Stomach (tissue), 9 donors: ENCODE data around the gene LALBA. TPM values are rescaled to one million over a fixed set of nuclear protein-coding genes. Genes with fewer than 3 reads are reported as not detected.
"Not testable (repeated sequence)": the region's sequence is repeated elsewhere in the genome, so short reads cannot be mapped to it uniquely, and the experiment has no call there.

ENCODE experiments used
- DNase-seq, 2 donors: peaks; one replicate each; pipeline versions ENCODE4 v3.0.0 to v3.0.0-alpha.2; 2013 to 2019
- H3K27ac ChIP-seq, 5 donors: fragments of 200-600 bp in 4 of 5; sonication (generic) in 4 of 5; one replicate each; pipeline ENCODE4 v1.5.1; 2013 to 2019; ENCODE audit warnings: mild to moderate bottlenecking in 1 of 5, moderate library complexity in 1 of 5
- H3K27me3 ChIP-seq, 3 donors: fragments of 200-600 bp; sonication (generic); one replicate each; pipeline ENCODE4 v1.5.1; 2017 to 2019; ENCODE audit warnings: mixed run types in 1 of 3
- H3K36me3 ChIP-seq, 4 donors: fragments of 200-600 bp; sonication (generic); 1 replicate in 3 of 4; 2 replicates in 1 of 4; pipeline ENCODE4 v1.5.1; 2016 to 2019
- H3K4me1 ChIP-seq, 4 donors: fragments of 200-600 bp; sonication (generic); one replicate each; pipeline ENCODE4 v1.5.1; 2016 to 2019
- H3K4me3 ChIP-seq, 4 donors: fragments of 200-600 bp; sonication (generic) in 3 of 4; one replicate each; pipeline ENCODE4 v1.5.1; 2016 to 2019; ENCODE audit warnings: mild to moderate bottlenecking in 1 of 4
- H3K9me3 ChIP-seq, 4 donors: fragments of 200-600 bp; sonication (generic); one replicate each; pipeline ENCODE4 v1.5.1; 2016 to 2019
- EP300 ChIP-seq: sonication (generic); formaldehyde crosslinking; IDR thresholded peaks from one replicate; pipeline ENCODE4 v1.6.1; 2017; ENCODE audit warnings: antibody characterized with exemption
- POLR2A ChIP-seq, 4 donors: fragments of 450-650 bp; IDR thresholded peaks; one replicate each; pipeline ENCODE4 v1.6.1; 2016; ENCODE audit warnings: antibody characterized with exemption in 4 of 4, control low read depth in 2 of 4, mild to moderate bottlenecking in 1 of 4, moderate library complexity in 1 of 4
- POLR2AphosphoS5 ChIP-seq, 3 donors: sonication (generic); formaldehyde crosslinking; IDR thresholded peaks; one replicate each; pipeline ENCODE4 v1.6.1; 2016; ENCODE audit warnings: antibody characterized with exemption in 3 of 3
- WGBS, 5 donors: extraction: QIAGEN DNeasy Blood & Tissue Kit in 3 of 5; methylation state at CpG; one replicate each; pipeline versions ENCODE4 v1.1.5 to v1.1.7; 2013 to 2018; 5-methylcytosine and 5-hydroxymethylcytosine counted together
- intact Hi-C: fragments of 100-400 bp; cut with DNase I; formaldehyde crosslinking; loops from one replicate; pipeline ENCODE4 v1.15.1; 2023; ENCODE audit warnings: low total_unique reads
- polyA plus RNA-seq, 3 donors: library from polyadenylated mRNA; stranded (reverse); fragments of 200-250 nt; gene quantifications; one replicate each; pipeline ENCODE4 v1.2.3, GENCODE V29; 2013
- total RNA-seq, 5 donors: library from RNA; depleted of rRNA; stranded (reverse); fragments of >200 nt; gene quantifications; one replicate each; pipeline versions ENCODE4 v1.1.0 to v1.2.3, GENCODE V29; 2014 to 2016
- TF ChIP-seq, protein P1 (sequence below), 7 experiments: fragments of 450-650 bp in 4 of 7; fragments of 200-600 bp in 3 of 7; sonication (generic) in 3 of 7; IDR thresholded peaks; one replicate each; pipeline ENCODE4 v1.5.1; 2016 to 2019; ENCODE audit warnings: antibody characterized with exemption in 7 of 7, control low read depth in 2 of 7, mild to moderate bottlenecking in 1 of 7
- donor health status: healthy with polysubstance abuse.
- donor health status: Bipolar disorder and iron deficiency.
- donor health status: healthy.

LALBA gene
- total and polyA plus RNA-seq, 8 donors, result not detected

DNA sequence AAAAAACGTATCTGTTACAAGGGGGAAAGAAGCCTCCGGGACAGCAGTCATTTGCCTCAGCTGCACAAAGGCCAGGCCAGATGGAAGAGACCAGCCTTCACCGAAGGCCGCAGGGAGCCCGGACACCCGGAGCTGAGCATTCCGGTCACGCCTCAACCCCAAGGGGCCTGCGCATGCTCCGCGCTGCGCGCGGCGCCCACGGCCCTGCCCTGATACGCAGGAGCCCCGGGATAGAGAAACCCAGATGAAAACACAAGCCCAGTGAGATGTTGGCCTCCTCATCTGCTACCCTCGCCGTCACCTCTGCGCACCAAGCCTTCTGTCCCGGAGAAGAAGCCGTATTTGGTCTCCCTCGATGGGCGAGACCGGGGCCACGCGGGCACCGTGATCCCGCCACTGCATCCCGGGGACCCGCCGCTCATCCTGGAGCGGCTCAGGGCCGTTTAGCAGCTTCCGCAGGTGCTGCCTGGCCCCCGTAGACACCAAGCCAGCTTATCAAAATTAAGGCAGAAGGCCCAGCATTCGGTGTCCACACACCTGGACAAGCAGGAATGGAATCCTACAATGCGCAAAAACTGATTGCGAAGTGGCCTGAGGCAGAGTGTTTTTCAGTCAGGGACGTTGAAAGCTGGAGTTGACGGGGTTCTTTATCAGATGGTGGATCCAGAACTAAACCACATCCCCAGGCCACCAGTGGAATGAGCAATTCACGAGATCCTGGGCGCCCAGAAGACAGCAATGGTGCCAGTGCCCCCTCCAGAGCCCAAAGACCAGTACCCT is 41.8 kb downstream of the LALBA start:
- no peak for TF ChIP-seq POLR2AphosphoS5 (IDR thresholded peaks at IDR 0.05)
- Histone ChIP-seq H3K27me3 (peaks cover 0 to 3% (median 0%) of the 10 kb centered on the region in 3 donors), H3K4me1 (no peaks in the 10 kb centered on the region), H3K4me3 (no peak overlapping the region), H3K36me3 (no peaks in the 10 kb centered on the region), H3K9me3 (no peaks in the 10 kb centered on the region), H3K27ac (no peak overlapping the region)
- 89 to 93% (median 92%) methylated on average over 40 to 44 of the region's 44 CpGs for WGBS, 5 donors
- no peak for DNase-seq
- intact Hi-C loops, result no loop called here

DNA sequence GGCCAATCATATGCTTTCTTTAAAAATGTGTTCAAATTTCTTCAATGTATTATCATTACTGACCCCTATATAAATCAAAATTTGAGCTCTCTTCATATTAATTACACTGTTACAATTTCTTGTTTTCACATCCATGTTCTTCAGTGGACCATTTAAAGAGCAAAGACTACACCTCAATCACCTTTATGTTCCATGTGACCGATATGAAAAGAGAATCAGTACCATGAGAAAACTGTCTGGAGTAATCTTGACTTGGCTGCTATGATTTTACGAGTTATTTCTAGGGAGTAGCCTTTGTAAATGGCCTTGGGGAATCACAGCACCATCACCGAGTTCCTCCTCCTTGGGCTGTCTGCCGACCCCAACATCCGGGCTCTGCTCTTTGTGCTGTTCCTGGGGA is 44.5 kb downstream of the LALBA start, which contains the start of gene OR8S1:
Gene OR8S1, plus strand, starts transcription at position 301 of the 400 bp plus-strand sequence. Its CDS starts 0 bp downstream, at position 301.
- H3K4me1 ChIP-seq, result no peaks in the 10 kb centered on the region
- no peak for TF ChIP-seq POLR2AphosphoS5 (IDR thresholded peaks at IDR 0.05)
- TF ChIP-seq EP300, result no peak
- TF ChIP-seq, protein P1, sequence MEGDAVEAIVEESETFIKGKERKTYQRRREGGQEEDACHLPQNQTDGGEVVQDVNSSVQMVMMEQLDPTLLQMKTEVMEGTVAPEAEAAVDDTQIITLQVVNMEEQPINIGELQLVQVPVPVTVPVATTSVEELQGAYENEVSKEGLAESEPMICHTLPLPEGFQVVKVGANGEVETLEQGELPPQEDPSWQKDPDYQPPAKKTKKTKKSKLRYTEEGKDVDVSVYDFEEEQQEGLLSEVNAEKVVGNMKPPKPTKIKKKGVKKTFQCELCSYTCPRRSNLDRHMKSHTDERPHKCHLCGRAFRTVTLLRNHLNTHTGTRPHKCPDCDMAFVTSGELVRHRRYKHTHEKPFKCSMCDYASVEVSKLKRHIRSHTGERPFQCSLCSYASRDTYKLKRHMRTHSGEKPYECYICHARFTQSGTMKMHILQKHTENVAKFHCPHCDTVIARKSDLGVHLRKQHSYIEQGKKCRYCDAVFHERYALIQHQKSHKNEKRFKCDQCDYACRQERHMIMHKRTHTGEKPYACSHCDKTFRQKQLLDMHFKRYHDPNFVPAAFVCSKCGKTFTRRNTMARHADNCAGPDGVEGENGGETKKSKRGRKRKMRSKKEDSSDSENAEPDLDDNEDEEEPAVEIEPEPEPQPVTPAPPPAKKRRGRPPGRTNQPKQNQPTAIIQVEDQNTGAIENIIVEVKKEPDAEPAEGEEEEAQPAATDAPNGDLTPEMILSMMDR (IDR thresholded peaks at IDR 0.05), result no peak
- no peak for TF ChIP-seq POLR2A (IDR thresholded peaks at IDR 0.05)
- WGBS, 5 donors, result 72 to 94% (median 86%) methylated on average over 5 of the region's 5 CpGs
- H3K27me3 ChIP-seq, result peaks cover 0 to 3% (median 0%) of the 10 kb centered on the region in 3 donors
- H3K4me3 ChIP-seq, result no peak within 1 kb of the TSS
- intact Hi-C loops, result no loop called here
- no peaks in the 10 kb centered on the region for H3K36me3 ChIP-seq
- DNase-seq, result no peak
- H3K9me3 ChIP-seq, result no peaks in the 10 kb centered on the region
- no peak within 1 kb of the TSS for H3K27ac ChIP-seq

DNA sequence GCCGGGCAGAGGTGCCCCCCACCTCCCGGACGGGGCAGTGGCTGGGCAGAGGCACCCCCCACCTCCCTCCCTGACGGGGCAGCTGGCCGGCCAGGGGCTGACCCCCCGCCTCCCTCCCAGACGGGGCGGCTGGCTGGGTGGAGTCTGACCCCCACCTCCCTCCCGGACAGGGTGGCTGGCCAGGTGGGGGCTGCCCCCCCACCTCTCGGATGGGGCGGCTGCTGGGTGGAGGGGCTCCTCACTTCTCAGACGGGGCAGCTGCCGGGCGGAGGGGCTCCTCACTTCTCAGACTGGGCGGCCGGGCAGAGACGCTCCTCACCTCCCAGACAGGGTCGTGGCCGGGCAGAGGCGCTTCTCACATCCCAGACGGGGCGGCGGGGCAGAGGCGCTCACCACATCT is 49.5 kb downstream of the LALBA start:
- H3K27me3 ChIP-seq, H3K9me3 ChIP-seq, H3K4me3 ChIP-seq, DNase-seq, H3K27ac ChIP-seq, intact Hi-C loops, H3K36me3 ChIP-seq, H3K4me1 ChIP-seq: not testable (repeated sequence)
- WGBS, 5 donors, result 60 to 97% (median 91%) methylated on average over 1 to 24 of the region's 24 CpGs

Other genes with a start within 250 kb of the LALBA start
- 10 to 100 TPM in 3 of 5 donors, 1 to 10 TPM in 1, under 1 TPM in 1; 0.58 to 39.3 (median 12.6) TPM for gene ZNF641, start 219.1 kb downstream of the LALBA start, total RNA-seq
- gene ZNF641, start 219.1 kb downstream of the LALBA start, polyA plus RNA-seq, result 1 to 10 TPM; 3.6 to 5.7 (median 4.9) TPM
- gene ANP32D, start 97.5 kb downstream of the LALBA start, total RNA-seq, result under 1 TPM in 1 of 5 donors, not detected in 4; 0.92 TPM
- gene ANP32D, start 97.5 kb downstream of the LALBA start, polyA plus RNA-seq, result not detected
- gene C12orf54, start 87.5 kb downstream of the LALBA start, total RNA-seq, result 1 to 10 TPM in 1 of 5 donors, not detected in 4; 1.7 TPM
- 10 to 100 TPM in 1 of 3 donors, not detected in 2; 10.4 TPM for gene C12orf54, start 87.5 kb downstream of the LALBA start, polyA plus RNA-seq
- not detected for gene OR8S1, start 44.4 kb downstream of the LALBA start, total RNA-seq
- not detected for gene OR8S1, start 44.4 kb downstream of the LALBA start, polyA plus RNA-seq
- 10 to 100 TPM; 23.2 to 66.0 (median 54.5) TPM for gene KANSL2, start 112.2 kb upstream of the LALBA start, total RNA-seq
- 10 to 100 TPM; 16.2 to 25.4 (median 23.6) TPM for gene KANSL2, start 112.2 kb upstream of the LALBA start, polyA plus RNA-seq
- gene CCNT1, start 146.7 kb upstream of the LALBA start, total RNA-seq, result 10 to 100 TPM in 4 of 5 donors, 1 to 10 TPM in 1; 3.2 to 54.0 (median 44.6) TPM
- gene CCNT1, start 146.7 kb upstream of the LALBA start, polyA plus RNA-seq, result 1 to 10 TPM; 2.7 to 4.4 (median 3.7) TPM
- gene ADCY6, start 219.0 kb upstream of the LALBA start, total RNA-seq, result 100 to 1,000 TPM in 2 of 5 donors, 10 to 100 TPM in 3; 32.1 to 432 (median 58.8) TPM
- gene ADCY6, start 219.0 kb upstream of the LALBA start, polyA plus RNA-seq, result 10 to 100 TPM in 2 of 3 donors, 1 to 10 TPM in 1; 5.8 to 18.3 (median 16.6) TPM
- 100 to 1,000 TPM in 1 of 5 donors, 10 to 100 TPM in 1, 1 to 10 TPM in 2, under 1 TPM in 1; under 0.01 to 140 (median 9.9) TPM for gene CACNB3, start 248.4 kb upstream of the LALBA start, total RNA-seq
- gene CACNB3, start 248.4 kb upstream of the LALBA start, polyA plus RNA-seq, result 10 to 100 TPM; 11.8 to 18.4 (median 13.5) TPM